MCF 10A (cell line): ENCODE measurements around the gene SLC5A4. TPM values are rescaled to one million over a fixed set of nuclear protein-coding genes. Genes with fewer than 3 reads are reported as not detected.

Experiments used
- BruUV-seq: library from RNA; stranded (reverse); fragments of 400-500 nt; replicated peaks from 2 replicates; lab custom pipeline; 2021; lab: Mats Ljungman, UMichigan
- CTCF ChIA-PET: fragments of 300-600 bp; sonication (Branson Sonifier 250); formaldehyde crosslinking; extraction: SDS; loops from one replicate; lab custom pipeline; 2021; ENCODE audit warnings: antibody characterized with exemption, inconsistent platforms; lab: Yijun Ruan, JAX
- POLR2A ChIA-PET: fragments of 300-600, 350-650 bp; sonication (Branson Sonifier 250); formaldehyde crosslinking; extraction: SDS; loops from one replicate; lab custom pipeline; 2020; ENCODE audit warnings: antibody characterized with exemption, inconsistent platforms; lab: Yijun Ruan, JAX
- DNase-seq: peaks from one replicate; pipeline ENCODE4 v3.0.0-alpha.2; 2018; ENCODE audit not compliant: unreplicated experiment
- H3K27ac Mint-ChIP-seq: one replicate; pipeline ENCODE4 v1.8.0; 2022; ENCODE audit warnings: mild to moderate bottlenecking, low read depth, mixed read lengths; ENCODE audit not compliant: unreplicated experiment
- H3K27me3 Mint-ChIP-seq: one replicate; pipeline ENCODE4 v1.8.0; 2022; ENCODE audit warnings: mixed read lengths; ENCODE audit not compliant: insufficient read depth, unreplicated experiment
- H3K36me3 Mint-ChIP-seq: one replicate; pipeline ENCODE4 v1.8.0; 2022; ENCODE audit warnings: mild to moderate bottlenecking, moderate library complexity, mixed read lengths; ENCODE audit not compliant: insufficient read depth, unreplicated experiment
- H3K4me1 Mint-ChIP-seq: one replicate; pipeline ENCODE4 v1.8.0; 2022; ENCODE audit warnings: mixed read lengths; ENCODE audit not compliant: insufficient read depth, unreplicated experiment
- H3K4me3 Mint-ChIP-seq: one replicate; pipeline ENCODE4 v1.8.0; 2022; ENCODE audit warnings: mild to moderate bottlenecking, moderate library complexity, mixed read lengths; ENCODE audit not compliant: unreplicated experiment
- H3K9me3 Mint-ChIP-seq: one replicate; pipeline ENCODE4 v1.8.0; 2022; ENCODE audit warnings: mixed read lengths; ENCODE audit not compliant: unreplicated experiment
- intact Hi-C: fragments of 100-400 bp; cut with micrococcal nuclease; formaldehyde crosslinking; loops from 2 replicates; pipeline ENCODE4 v1.14.1; 2022
- total RNA-seq: library from RNA; stranded (reverse); gene quantifications from 2 replicates; pipeline ENCODE4 v1.2.3, GENCODE V29; 2022
- TF ChIP-seq, protein P1 (sequence below): fragments of 200-600 bp; IDR thresholded peaks from one replicate; pipeline ENCODE4 v1.8.0; 2022; ENCODE audit warnings: antibody characterized with exemption, mild to moderate bottlenecking; ENCODE audit not compliant: unreplicated experiment

SLC5A4 gene
- total RNA-seq, 1 experiment from 2014 or later = not detected

DNA sequence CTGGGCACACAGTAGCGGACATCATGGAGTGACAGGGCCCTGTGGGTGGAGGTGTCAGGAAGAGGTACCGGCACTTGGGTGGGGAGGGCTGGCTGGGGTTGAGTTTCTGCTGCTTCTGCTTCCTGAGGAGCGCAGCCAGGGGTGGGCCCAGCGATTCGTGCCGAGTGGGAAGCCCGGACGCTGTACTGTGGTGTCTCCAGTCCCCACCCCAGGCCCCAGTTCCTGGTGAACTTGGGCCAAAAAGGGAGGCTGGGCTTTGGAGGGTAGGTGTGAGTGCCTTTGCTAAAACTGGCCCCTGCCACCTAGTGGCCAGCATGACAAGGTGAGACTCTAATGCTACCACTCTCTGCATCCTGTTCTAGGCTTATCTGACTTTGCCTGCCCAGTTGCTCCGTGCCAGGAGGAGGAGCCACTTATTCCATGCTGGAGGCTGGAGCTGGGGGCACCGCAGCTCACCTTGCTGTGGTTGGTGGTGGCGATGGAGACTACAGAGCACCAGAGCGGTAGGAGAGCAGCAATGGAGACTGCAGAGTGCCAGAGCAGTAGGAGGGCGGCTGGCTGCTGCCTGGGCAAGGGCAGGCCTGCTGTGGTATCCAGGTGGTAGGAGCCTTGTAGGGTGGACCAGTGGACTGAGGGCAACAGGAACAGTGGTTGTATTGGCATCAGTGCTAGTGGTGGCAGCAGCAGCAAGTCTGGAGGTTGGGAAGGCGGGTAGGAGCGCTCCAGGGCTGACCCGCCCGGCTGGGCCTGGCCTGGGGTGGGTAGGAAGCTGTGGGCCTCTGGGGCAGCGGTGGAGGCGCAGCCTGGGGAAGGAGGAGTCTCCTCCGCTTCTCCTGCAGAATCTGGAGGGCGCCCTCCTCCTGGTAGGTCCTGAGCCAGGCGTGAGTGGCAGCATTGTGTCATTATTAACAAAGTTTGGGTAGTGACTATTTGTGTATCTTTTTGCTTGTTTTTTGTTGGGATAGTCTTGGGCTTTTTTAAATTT is 48.1 kb downstream of the SLC5A4 start:
- CTCF ChIA-PET = interaction anchor here (0.6 to 2.6 kb wide), 10 partner anchors 11 to 216 kb away, joined by 3 to 9 read pairs (median 3); no protein-coding TSS in a partner anchor
- H3K4me3 Mint-ChIP-seq = no peak overlapping the region
- BruUV-seq = no TSS peak
- H3K36me3 Mint-ChIP-seq = no peaks in the 10 kb centered on the region
- H3K9me3 Mint-ChIP-seq = no peaks in the 10 kb centered on the region
- peaks cover 6% of the 10 kb centered on the region for H3K4me1 Mint-ChIP-seq
- peak; percentile 62 for DNase-seq
- peaks cover 16% of the 10 kb centered on the region for H3K27me3 Mint-ChIP-seq
- POLR2A ChIA-PET = no interaction called here
- H3K27ac Mint-ChIP-seq = no peak overlapping the region
- intact Hi-C loops = loop anchor here (1.0 to 2.0 kb wide), 2 partner anchors 104 to 230 kb away; no protein-coding TSS in a partner anchor
- TF ChIP-seq, protein P1, sequence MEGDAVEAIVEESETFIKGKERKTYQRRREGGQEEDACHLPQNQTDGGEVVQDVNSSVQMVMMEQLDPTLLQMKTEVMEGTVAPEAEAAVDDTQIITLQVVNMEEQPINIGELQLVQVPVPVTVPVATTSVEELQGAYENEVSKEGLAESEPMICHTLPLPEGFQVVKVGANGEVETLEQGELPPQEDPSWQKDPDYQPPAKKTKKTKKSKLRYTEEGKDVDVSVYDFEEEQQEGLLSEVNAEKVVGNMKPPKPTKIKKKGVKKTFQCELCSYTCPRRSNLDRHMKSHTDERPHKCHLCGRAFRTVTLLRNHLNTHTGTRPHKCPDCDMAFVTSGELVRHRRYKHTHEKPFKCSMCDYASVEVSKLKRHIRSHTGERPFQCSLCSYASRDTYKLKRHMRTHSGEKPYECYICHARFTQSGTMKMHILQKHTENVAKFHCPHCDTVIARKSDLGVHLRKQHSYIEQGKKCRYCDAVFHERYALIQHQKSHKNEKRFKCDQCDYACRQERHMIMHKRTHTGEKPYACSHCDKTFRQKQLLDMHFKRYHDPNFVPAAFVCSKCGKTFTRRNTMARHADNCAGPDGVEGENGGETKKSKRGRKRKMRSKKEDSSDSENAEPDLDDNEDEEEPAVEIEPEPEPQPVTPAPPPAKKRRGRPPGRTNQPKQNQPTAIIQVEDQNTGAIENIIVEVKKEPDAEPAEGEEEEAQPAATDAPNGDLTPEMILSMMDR = peak; percentile 66

DNA sequence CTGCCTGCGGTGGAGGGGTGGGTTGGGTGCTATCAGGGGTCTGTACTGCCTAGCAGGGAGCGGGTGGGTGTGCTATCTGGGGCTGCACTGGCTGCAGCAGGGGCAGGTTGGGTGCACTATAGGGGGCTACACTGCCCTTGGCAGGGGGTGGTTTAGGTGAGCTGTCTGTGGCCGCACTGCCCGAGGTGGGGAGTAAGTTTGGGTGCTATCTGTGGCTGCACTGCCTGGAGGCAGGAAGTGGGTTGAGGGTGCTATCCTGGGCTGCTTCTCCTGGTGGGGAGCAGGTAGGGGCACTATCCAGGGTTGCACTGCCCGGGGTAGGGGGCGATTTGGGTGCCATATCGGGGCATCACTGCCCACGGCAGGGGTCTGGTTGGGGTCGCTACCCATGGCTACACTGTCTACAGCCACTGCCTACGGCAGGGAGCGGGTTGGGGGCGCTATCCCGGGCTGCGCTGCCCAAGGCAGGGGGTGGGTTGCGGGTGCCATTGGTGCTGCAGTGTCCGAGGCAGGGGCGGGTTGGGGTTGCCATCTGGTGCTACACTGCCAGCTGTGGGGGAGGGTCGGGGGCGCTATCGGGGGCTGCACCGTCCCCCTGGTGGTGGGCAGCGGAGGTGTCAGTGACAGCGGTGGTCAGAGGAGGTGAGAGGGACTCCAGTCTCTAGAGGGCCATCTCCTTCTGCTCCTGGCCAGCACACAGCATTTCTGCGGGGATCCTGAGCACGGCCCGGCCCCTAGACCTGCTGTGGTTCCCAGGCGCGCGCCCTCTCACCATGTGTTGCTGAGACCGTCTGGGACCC is 49.0 kb downstream of the SLC5A4 start:
- Mint-ChIP-seq H3K4me3 (no peak overlapping the region), H3K27me3 (peaks cover 16% of the 10 kb centered on the region), H3K4me1 (peaks cover 6% of the 10 kb centered on the region), H3K27ac (no peak overlapping the region), H3K9me3 (no peaks in the 10 kb centered on the region), H3K36me3 (no peaks in the 10 kb centered on the region)
- intact Hi-C loops = loop anchor here (2.0 kb wide), 1 partner anchor 103 kb away; no protein-coding TSS in a partner anchor
- no TSS peak for BruUV-seq
- CTCF ChIA-PET = interaction anchor here (1.2 to 2.6 kb wide), 3 partner anchors 92 to 102 kb away, joined by 3 to 9 read pairs (median 5); no protein-coding TSS in a partner anchor
- DNase-seq = no peak
- TF ChIP-seq, protein P1 = no peak
- POLR2A ChIA-PET = no interaction called here

DNA sequence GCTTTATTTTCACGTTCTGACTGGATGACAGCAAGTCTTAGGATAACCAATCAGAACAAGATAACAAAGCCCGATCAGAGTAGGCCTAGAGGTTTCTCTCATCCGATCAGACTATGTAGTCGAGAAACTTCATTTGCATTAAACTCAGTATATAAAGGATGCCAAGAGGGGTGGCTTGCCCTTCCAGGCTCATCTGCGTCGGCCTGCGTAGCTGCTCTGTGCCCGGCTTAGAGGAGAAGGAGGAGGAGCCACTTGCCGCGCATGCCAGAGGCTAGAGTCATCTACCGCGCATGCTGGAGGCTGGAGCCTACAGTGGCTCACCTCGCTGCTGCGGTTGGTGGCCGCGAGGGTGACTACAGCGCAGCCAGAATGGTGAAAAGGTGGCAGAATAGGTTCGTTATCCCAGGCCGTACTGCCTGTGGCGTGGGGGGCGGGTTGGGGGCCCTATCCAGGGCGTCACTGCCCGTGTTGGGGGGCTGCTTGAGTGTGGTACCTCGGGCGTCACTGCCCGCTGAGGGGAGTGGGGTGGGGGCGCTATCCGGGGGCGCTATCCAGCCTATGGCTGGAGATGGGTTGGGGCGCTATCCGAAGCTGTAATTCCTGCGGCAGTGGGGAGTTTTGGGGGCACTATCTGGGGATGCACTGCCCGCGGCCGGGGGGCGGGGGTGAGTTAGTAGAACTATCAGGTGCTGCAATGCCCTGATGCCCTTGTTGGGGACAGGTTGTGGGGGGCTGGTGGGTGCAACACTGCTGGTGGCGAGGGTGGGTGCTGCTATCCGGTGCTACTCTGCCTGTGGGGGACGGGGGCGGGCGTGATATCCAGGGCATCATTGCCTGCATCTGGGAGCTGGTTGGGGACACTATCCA is 50.1 kb downstream of the SLC5A4 start, which contains the start of gene RFPL2:
Gene RFPL2, minus strand, starts transcription at position 218 of the 867 bp plus-strand sequence. CDS start 2,622 bp downstream, outside the sequence.
- Mint-ChIP-seq H3K27me3 (peaks cover 16% of the 10 kb centered on the region), H3K4me1 (peaks cover 6% of the 10 kb centered on the region), H3K4me3 (peak within 1 kb of the TSS; percentile 80), H3K9me3 (no peaks in the 10 kb centered on the region), H3K36me3 (no peaks in the 10 kb centered on the region), H3K27ac (no peak within 1 kb of the TSS)
- peak; percentile 82 for DNase-seq
- ChIA-PET CTCF (interaction anchor here (0.8 to 1.2 kb wide), 3 partner anchors 61 to 227 kb away, joined by 3 to 5 read pairs (median 5); no protein-coding TSS in a partner anchor), POLR2A (interaction anchor here (1.1 kb wide), 1 partner anchor 208 kb away, joined by 3 read pairs; no protein-coding TSS in a partner anchor)
- intact Hi-C loops = no loop called here
- TF ChIP-seq, protein P1 = no peak
- BruUV-seq = no TSS peak
